Suprapubic skin (tissue), 4 donors: ENCODE results near the gene METTL8. TPM values are rescaled to one million over a fixed set of nuclear protein-coding genes. Genes with fewer than 3 reads are reported as not detected.

Source experiments
- DNase-seq, 2 donors: peaks; one replicate each; pipeline ENCODE4 v3.0.0-alpha.2; 2019; ENCODE audit warnings: low spot score in 2 of 2
- H3K27ac ChIP-seq: fragments of 200-600 bp; sonication (generic); one replicate; pipeline ENCODE4 v1.5.1; 2019
- H3K27me3 ChIP-seq: fragments of 200-600 bp; sonication (generic); one replicate; pipeline ENCODE4 v1.5.1; 2019
- H3K36me3 ChIP-seq: fragments of 200-600 bp; sonication (generic); one replicate; pipeline ENCODE4 v1.5.1; 2019
- H3K4me1 ChIP-seq: fragments of 200-600 bp; sonication (generic); one replicate; pipeline ENCODE4 v1.5.1; 2019
- H3K4me3 ChIP-seq: fragments of 200-600 bp; sonication (generic); one replicate; pipeline ENCODE4 v1.5.1; 2019; ENCODE audit warnings: mild to moderate bottlenecking
- H3K9me3 ChIP-seq: fragments of 200-600 bp; sonication (generic); one replicate; pipeline ENCODE4 v1.5.1; 2019
- EP300 ChIP-seq: sonication (generic); formaldehyde crosslinking; IDR thresholded peaks from one replicate; pipeline ENCODE4 v1.6.1; 2017; ENCODE audit warnings: antibody characterized with exemption
- POLR2A ChIP-seq, 2 donors: fragments of 450-650 bp; IDR thresholded peaks; one replicate each; pipeline ENCODE4 v1.6.1; 2017; ENCODE audit warnings: antibody characterized with exemption in 2 of 2, mild to moderate bottlenecking in 2 of 2, moderate library complexity in 2 of 2
- POLR2AphosphoS5 ChIP-seq, 3 donors: sonication (generic); formaldehyde crosslinking; IDR thresholded peaks; one replicate each; pipeline ENCODE4 v1.6.1; 2017; ENCODE audit warnings: antibody characterized with exemption in 3 of 3
- WGBS: methylation state at CpG from one replicate; pipeline ENCODE4 v1.1.5; 2018; 5-methylcytosine and 5-hydroxymethylcytosine counted together
- total RNA-seq, 4 donors: library from RNA; depleted of rRNA; stranded (reverse); fragments of >200 nt; gene quantifications; one replicate each; pipeline ENCODE4 v1.1.0, GENCODE V29; 2016
- TF ChIP-seq, protein P1 (sequence below), 2 donors: fragments of 200-600 bp in 1 of 2; fragments of 450-650 bp in 1 of 2; sonication (generic) in 1 of 2; IDR thresholded peaks; one replicate each; pipeline ENCODE4 v1.5.1; 2016 to 2019; ENCODE audit warnings: antibody characterized with exemption in 2 of 2, mild to moderate bottlenecking in 1 of 2, moderate library complexity in 1 of 2

The METTL8 gene
- total RNA-seq, 4 donors from 2014 or later, result 35.8 to 42.5 (median 38.7) TPM

- no peak overlapping the region for H3K4me3 ChIP-seq
- peaks cover 4% of the 10 kb centered on the region for H3K9me3 ChIP-seq
- no peak overlapping the region for H3K27ac ChIP-seq
- H3K4me1 ChIP-seq, result no peaks in the 10 kb centered on the region
- DNase-seq, result no peak
- peaks cover 56% of the 10 kb centered on the region for H3K36me3 ChIP-seq
- TF ChIP-seq POLR2A (IDR thresholded peaks at IDR 0.05), result no peak
- TF ChIP-seq, protein P1, sequence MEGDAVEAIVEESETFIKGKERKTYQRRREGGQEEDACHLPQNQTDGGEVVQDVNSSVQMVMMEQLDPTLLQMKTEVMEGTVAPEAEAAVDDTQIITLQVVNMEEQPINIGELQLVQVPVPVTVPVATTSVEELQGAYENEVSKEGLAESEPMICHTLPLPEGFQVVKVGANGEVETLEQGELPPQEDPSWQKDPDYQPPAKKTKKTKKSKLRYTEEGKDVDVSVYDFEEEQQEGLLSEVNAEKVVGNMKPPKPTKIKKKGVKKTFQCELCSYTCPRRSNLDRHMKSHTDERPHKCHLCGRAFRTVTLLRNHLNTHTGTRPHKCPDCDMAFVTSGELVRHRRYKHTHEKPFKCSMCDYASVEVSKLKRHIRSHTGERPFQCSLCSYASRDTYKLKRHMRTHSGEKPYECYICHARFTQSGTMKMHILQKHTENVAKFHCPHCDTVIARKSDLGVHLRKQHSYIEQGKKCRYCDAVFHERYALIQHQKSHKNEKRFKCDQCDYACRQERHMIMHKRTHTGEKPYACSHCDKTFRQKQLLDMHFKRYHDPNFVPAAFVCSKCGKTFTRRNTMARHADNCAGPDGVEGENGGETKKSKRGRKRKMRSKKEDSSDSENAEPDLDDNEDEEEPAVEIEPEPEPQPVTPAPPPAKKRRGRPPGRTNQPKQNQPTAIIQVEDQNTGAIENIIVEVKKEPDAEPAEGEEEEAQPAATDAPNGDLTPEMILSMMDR (IDR thresholded peaks at IDR 0.05), result no peak
- TF ChIP-seq POLR2AphosphoS5 (IDR thresholded peaks at IDR 0.05), result no peak
- no peak for TF ChIP-seq EP300
- no peaks in the 10 kb centered on the region for H3K27me3 ChIP-seq
Observed at GRCh38 chr2:171459498-171459897, 25.7 kb upstream of the METTL8 start.

DNA sequence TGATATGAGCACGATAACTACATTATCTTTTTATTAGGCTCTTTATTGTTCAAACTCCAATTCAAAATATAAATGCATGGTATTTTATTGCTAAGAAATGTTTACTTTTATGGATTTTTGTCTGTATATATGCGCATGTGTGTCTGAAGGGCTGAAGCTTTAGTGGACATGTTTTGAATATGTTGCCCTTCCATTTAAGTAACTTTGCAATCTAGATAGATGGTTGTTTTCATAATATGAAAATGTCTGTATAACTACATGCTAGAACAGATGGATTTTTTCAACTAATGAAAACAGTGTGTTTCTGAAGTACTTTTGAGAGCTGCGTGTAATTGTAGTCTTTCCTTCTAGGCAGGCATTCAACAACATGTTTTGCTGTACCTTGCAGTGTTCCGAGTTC, 19.0 kb upstream of the METTL8 start:
- H3K36me3 ChIP-seq, result peaks cover 85% of the 10 kb centered on the region

DNA sequence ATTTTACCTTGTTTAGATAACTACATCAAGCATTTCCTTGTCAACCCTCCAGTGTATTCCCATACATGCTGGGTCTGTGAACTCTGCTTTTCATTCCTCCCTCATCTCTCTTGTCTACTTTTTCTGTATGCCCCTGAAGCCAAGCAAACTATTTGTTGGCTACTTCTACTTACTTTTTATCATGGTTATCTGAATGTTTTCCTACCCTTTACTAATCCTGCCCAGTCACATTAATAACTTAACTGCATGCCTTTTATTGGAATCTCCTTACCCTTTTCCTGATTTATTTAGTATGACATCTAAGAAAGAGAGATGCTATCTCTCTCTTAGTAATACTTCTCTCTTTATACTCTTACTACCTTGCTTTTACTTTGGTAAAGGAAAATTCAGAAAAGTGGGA, 17.3 kb upstream of the METTL8 start:
- Histone ChIP-seq H3K36me3 (peaks cover 78% of the 10 kb centered on the region), H3K4me3 (no peak overlapping the region), H3K27ac (no peak overlapping the region), H3K9me3 (peaks cover 4% of the 10 kb centered on the region), H3K27me3 (no peaks in the 10 kb centered on the region), H3K4me1 (no peaks in the 10 kb centered on the region)
- DNase-seq, result no peak
- TF ChIP-seq, protein P1 (IDR thresholded peaks at IDR 0.05), result no peak
- TF ChIP-seq POLR2AphosphoS5 (IDR thresholded peaks at IDR 0.05), result no peak
- no peak for TF ChIP-seq POLR2A (IDR thresholded peaks at IDR 0.05)
- TF ChIP-seq EP300, result no peak

More for the DNA sequence above, 19.0 kb upstream of the METTL8 start:
- 93% methylated on average over 4 of the region's 4 CpGs for WGBS
- DNase-seq, result no peak
- no peak for TF ChIP-seq POLR2AphosphoS5 (IDR thresholded peaks at IDR 0.05)
- TF ChIP-seq, protein P1 (IDR thresholded peaks at IDR 0.05), result no peak
- no peak for TF ChIP-seq EP300
- no peak for TF ChIP-seq POLR2A (IDR thresholded peaks at IDR 0.05)
- H3K9me3 ChIP-seq, result peaks cover 4% of the 10 kb centered on the region
- no peak overlapping the region for H3K4me3 ChIP-seq
- H3K27ac ChIP-seq, result no peak overlapping the region
- H3K27me3 ChIP-seq, result no peaks in the 10 kb centered on the region
- no peaks in the 10 kb centered on the region for H3K4me1 ChIP-seq

DNA sequence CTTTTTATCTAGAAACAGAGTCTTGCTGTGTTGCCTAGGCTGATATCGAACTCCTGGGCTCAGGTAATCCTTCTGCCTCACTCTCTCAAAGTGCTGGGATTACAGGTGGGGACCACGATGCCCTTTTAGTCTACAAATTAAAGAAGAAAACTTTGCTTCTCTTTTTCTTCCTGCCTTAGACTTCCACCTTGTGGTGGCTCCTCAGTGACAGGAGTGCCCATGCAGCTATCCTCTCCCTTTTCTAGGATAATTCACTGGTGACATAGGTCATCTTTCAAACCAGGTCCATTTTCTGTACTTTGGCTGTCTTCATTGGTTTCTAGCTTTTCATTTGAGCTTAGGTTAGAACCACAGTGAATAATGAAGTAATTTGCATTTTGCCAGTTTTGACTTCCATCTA, 13.9 kb upstream of the METTL8 start:
- Histone ChIP-seq H3K27me3 (no peaks in the 10 kb centered on the region), H3K27ac (no peak overlapping the region), H3K36me3 (peaks cover 62% of the 10 kb centered on the region), H3K4me3 (no peak overlapping the region), H3K4me1 (no peaks in the 10 kb centered on the region), H3K9me3 (no peaks in the 10 kb centered on the region)
- TF ChIP-seq, protein P1 (IDR thresholded peaks at IDR 0.05), result no peak
- TF ChIP-seq POLR2A (IDR thresholded peaks at IDR 0.05), result no peak
- WGBS, result 89% methylated on average over 2 of the region's 2 CpGs
- no peak for DNase-seq

- peaks cover 51% of the 10 kb centered on the region for H3K36me3 ChIP-seq
Observed at GRCh38 chr2:171441470-171441869, 7.7 kb upstream of the METTL8 start.

More at GRCh38 chr2:171441470-171441869, 7.7 kb upstream of the METTL8 start:
- H3K4me3 ChIP-seq, result no peak overlapping the region
- H3K9me3 ChIP-seq, result no peaks in the 10 kb centered on the region
- no peaks in the 10 kb centered on the region for H3K4me1 ChIP-seq
- TF ChIP-seq, protein P1 (IDR thresholded peaks at IDR 0.05), result no peak
- TF ChIP-seq POLR2AphosphoS5 (IDR thresholded peaks at IDR 0.05) (no peak), EP300 (no peak), POLR2A (IDR thresholded peaks at IDR 0.05) (no peak)
- DNase-seq, result no peak
- H3K27ac ChIP-seq, result no peak overlapping the region
- H3K27me3 ChIP-seq, result no peaks in the 10 kb centered on the region
